HG03097 (cell line): ENCODE measurements around the gene MSH3.
"Not testable (repeated sequence)": the region's sequence is repeated elsewhere in the genome, so short reads cannot be mapped to it uniquely, and the experiment has no call there.

Source experiments
- ATAC-seq: cut with Tn5 transposase; IDR thresholded peaks from one replicate; pipeline ENCODE4 v1.9.1; 2021; ENCODE audit not compliant: unreplicated experiment, low FRiP score

The MSH3 gene

GRCh38 chr5:80884086-80884813 lies 229.8 kb downstream of the MSH3 start:
- ATAC-seq: no peak

GRCh38 chr5:80884929-80885328 lies 230.5 kb downstream of the MSH3 start:
- ATAC-seq: no peak

- ATAC-seq: no peak
Measured at GRCh38 chr5:80885396-80886000, 231.0 kb downstream of the MSH3 start.

GRCh38 chr5:80894083-80894482 lies 239.6 kb downstream of the MSH3 start:
- no peak for ATAC-seq

- ATAC-seq: no peak
Measured at GRCh38 chr5:80895523-80895922, 241.1 kb downstream of the MSH3 start.

GRCh38 chr5:80902624-80903023 lies 248.2 kb downstream of the MSH3 start:
- ATAC-seq: not testable (repeated sequence)

- ATAC-seq: no peak
Measured at GRCh38 chr5:80904533-80905187, 250.2 kb downstream of the MSH3 start.

- no peak for ATAC-seq
Measured at GRCh38 chr5:80905405-80905804, 251.0 kb downstream of the MSH3 start.

GRCh38 chr5:80912479-80912878 lies 258.0 kb downstream of the MSH3 start:
- no peak for ATAC-seq

GRCh38 chr5:80915716-80916115 lies 261.3 kb downstream of the MSH3 start:
- ATAC-seq: no peak

- ATAC-seq: no peak
Measured at GRCh38 chr5:80916676-80917075, 262.2 kb downstream of the MSH3 start.

GRCh38 chr5:80917631-80918030 lies 263.2 kb downstream of the MSH3 start:
- no peak for ATAC-seq

GRCh38 chr5:80919678-80920196 lies 265.3 kb downstream of the MSH3 start:
- ATAC-seq: no peak

GRCh38 chr5:80920333-80920732 lies 265.9 kb downstream of the MSH3 start:
- no peak for ATAC-seq

GRCh38 chr5:80921026-80921425 lies 266.6 kb downstream of the MSH3 start:
- no peak for ATAC-seq

- ATAC-seq: no peak
Measured at GRCh38 chr5:80925931-80926330, 271.5 kb downstream of the MSH3 start.
